HUES6 (cell line): ENCODE results near the gene SLC15A3.

ENCODE experiments used
- H3K27ac ChIP-seq: 2 replicates; pipeline ENCODE4 v1.7.0; 2013; ENCODE audit warnings: low read depth, mild to moderate bottlenecking, low read length, inconsistent platforms
- H3K27me3 ChIP-seq: 2 replicates; pipeline ENCODE4 v1.6.1; 2013; ENCODE audit warnings: low read length; ENCODE audit not compliant: control insufficient read depth, insufficient read depth
- H3K36me3 ChIP-seq: 2 replicates; pipeline ENCODE4 v1.6.1; 2013; ENCODE audit warnings: low read length; ENCODE audit not compliant: control insufficient read depth, insufficient read depth
- H3K4me1 ChIP-seq: 2 replicates; pipeline ENCODE4 v1.6.1; 2013; ENCODE audit warnings: low read length; ENCODE audit not compliant: control insufficient read depth, insufficient read depth
- H3K4me3 ChIP-seq: 2 replicates; pipeline ENCODE4 v1.5.1; 2013; ENCODE audit warnings: low read depth, low read length
- H3K9ac ChIP-seq: one replicate; pipeline ENCODE4 v1.6.1; 2013; ENCODE audit warnings: mild to moderate bottlenecking, low read length
- H3K9me3 ChIP-seq: 2 replicates; pipeline ENCODE4 v1.6.1; 2013; ENCODE audit warnings: low read depth, low read length; ENCODE audit not compliant: control insufficient read depth, insufficient read depth

Gene SLC15A3

GRCh38 chr11:60946601-60947264 lies 5.2 kb downstream of the SLC15A3 start:
- Histone ChIP-seq H3K36me3 (no peaks in the 10 kb centered on the region), H3K4me1 (peaks cover 13% of the 10 kb centered on the region; the same call in 1 of the 2 replicates), H3K27me3 (peaks cover 28% of the 10 kb centered on the region), H3K4me3 (no peak overlapping the region), H3K9ac (no peak overlapping the region), H3K27ac (no peak overlapping the region), H3K9me3 (no peaks in the 10 kb centered on the region)

GRCh38 chr11:60945295-60945667 lies 6.7 kb downstream of the SLC15A3 start:
- no peaks in the 10 kb centered on the region for H3K36me3 ChIP-seq
- peaks cover 9% of the 10 kb centered on the region; the same call in 1 of the 2 replicates for H3K4me1 ChIP-seq
- no peak overlapping the region for H3K27ac ChIP-seq
- no peak overlapping the region for H3K9ac ChIP-seq
- peaks cover 13% of the 10 kb centered on the region for H3K27me3 ChIP-seq
- H3K9me3 ChIP-seq: no peaks in the 10 kb centered on the region
- no peak overlapping the region for H3K4me3 ChIP-seq

GRCh38 chr11:60944490-60945294 lies 7.3 kb downstream of the SLC15A3 start:
- no peak overlapping the region for H3K27ac ChIP-seq
- H3K4me3 ChIP-seq: no peak overlapping the region
- peaks cover 9% of the 10 kb centered on the region; the same call in 1 of the 2 replicates for H3K4me1 ChIP-seq
- H3K9me3 ChIP-seq: no peaks in the 10 kb centered on the region
- H3K9ac ChIP-seq: no peak overlapping the region
- peaks cover 7% of the 10 kb centered on the region for H3K27me3 ChIP-seq
- H3K36me3 ChIP-seq: no peaks in the 10 kb centered on the region

GRCh38 chr11:60942970-60943565 lies 8.9 kb downstream of the SLC15A3 start:
- Histone ChIP-seq H3K4me1 (peaks cover 7% of the 10 kb centered on the region; the same call in 1 of the 2 replicates), H3K27ac (no peak overlapping the region), H3K9me3 (no peaks in the 10 kb centered on the region), H3K27me3 (peaks cover 4% of the 10 kb centered on the region; the same call in 1 of the 2 replicates), H3K9ac (no peak overlapping the region), H3K36me3 (no peaks in the 10 kb centered on the region), H3K4me3 (no peak overlapping the region)

- Histone ChIP-seq H3K9me3 (no peaks in the 10 kb centered on the region), H3K27ac (no peak overlapping the region), H3K27me3 (peaks cover 4% of the 10 kb centered on the region; the same call in 1 of the 2 replicates), H3K9ac (no peak overlapping the region), H3K4me3 (no peak overlapping the region), H3K36me3 (no peaks in the 10 kb centered on the region), H3K4me1 (no peaks in the 10 kb centered on the region)
Measured at GRCh38 chr11:60942219-60942618, 9.8 kb downstream of the SLC15A3 start.

GRCh38 chr11:60941371-60942119 lies 10.4 kb downstream of the SLC15A3 start:
- Histone ChIP-seq H3K4me3 (no peak overlapping the region), H3K9ac (no peak overlapping the region), H3K27ac (no peak overlapping the region), H3K9me3 (no peaks in the 10 kb centered on the region), H3K36me3 (no peaks in the 10 kb centered on the region), H3K4me1 (no peaks in the 10 kb centered on the region), H3K27me3 (peaks cover 4% of the 10 kb centered on the region; the same call in 1 of the 2 replicates)

GRCh38 chr11:60939855-60940254 lies 12.1 kb downstream of the SLC15A3 start:
- no peaks in the 10 kb centered on the region; the same call in 1 of the 2 replicates for H3K27me3 ChIP-seq
- H3K9ac ChIP-seq: no peak overlapping the region
- H3K27ac ChIP-seq: no peak overlapping the region
- no peak overlapping the region for H3K4me3 ChIP-seq
- H3K4me1 ChIP-seq: no peaks in the 10 kb centered on the region
- no peaks in the 10 kb centered on the region for H3K9me3 ChIP-seq
- H3K36me3 ChIP-seq: peaks cover 12% of the 10 kb centered on the region; the same call in 1 of the 2 replicates

GRCh38 chr11:60939301-60939700 lies 12.7 kb downstream of the SLC15A3 start:
- Histone ChIP-seq H3K4me3 (no peak overlapping the region), H3K27me3 (no peaks in the 10 kb centered on the region; the same call in 1 of the 2 replicates), H3K27ac (no peak overlapping the region), H3K9ac (no peak overlapping the region), H3K36me3 (peaks cover 15% of the 10 kb centered on the region; the same call in 1 of the 2 replicates), H3K4me1 (no peaks in the 10 kb centered on the region), H3K9me3 (no peaks in the 10 kb centered on the region)

- H3K9ac ChIP-seq: no peak overlapping the region
- H3K27me3 ChIP-seq: no peaks in the 10 kb centered on the region; the same call in 1 of the 2 replicates
- no peaks in the 10 kb centered on the region for H3K4me1 ChIP-seq
- no peaks in the 10 kb centered on the region for H3K9me3 ChIP-seq
- H3K27ac ChIP-seq: no peak overlapping the region
- no peak overlapping the region for H3K4me3 ChIP-seq
- H3K36me3 ChIP-seq: peaks cover 19% of the 10 kb centered on the region
Measured at GRCh38 chr11:60938500-60938899, 13.5 kb downstream of the SLC15A3 start.

GRCh38 chr11:60937811-60938210 lies 14.2 kb downstream of the SLC15A3 start:
- H3K4me3 ChIP-seq: no peak overlapping the region
- no peaks in the 10 kb centered on the region for H3K9me3 ChIP-seq
- H3K27ac ChIP-seq: no peak overlapping the region
- no peak overlapping the region for H3K9ac ChIP-seq
- peaks cover 23% of the 10 kb centered on the region for H3K36me3 ChIP-seq
- no peaks in the 10 kb centered on the region; the same call in 1 of the 2 replicates for H3K27me3 ChIP-seq
- H3K4me1 ChIP-seq: no peaks in the 10 kb centered on the region; the same call in 1 of the 2 replicates
